GM21360 (cell line): ENCODE results near the gene MICALL1.

ENCODE experiments used
- ATAC-seq: cut with Tn5 transposase; IDR thresholded peaks from one replicate; pipeline ENCODE4 v1.9.1; 2021; ENCODE audit warnings: mild to moderate bottlenecking, moderate library complexity; ENCODE audit not compliant: unreplicated experiment

Gene MICALL1

DNA sequence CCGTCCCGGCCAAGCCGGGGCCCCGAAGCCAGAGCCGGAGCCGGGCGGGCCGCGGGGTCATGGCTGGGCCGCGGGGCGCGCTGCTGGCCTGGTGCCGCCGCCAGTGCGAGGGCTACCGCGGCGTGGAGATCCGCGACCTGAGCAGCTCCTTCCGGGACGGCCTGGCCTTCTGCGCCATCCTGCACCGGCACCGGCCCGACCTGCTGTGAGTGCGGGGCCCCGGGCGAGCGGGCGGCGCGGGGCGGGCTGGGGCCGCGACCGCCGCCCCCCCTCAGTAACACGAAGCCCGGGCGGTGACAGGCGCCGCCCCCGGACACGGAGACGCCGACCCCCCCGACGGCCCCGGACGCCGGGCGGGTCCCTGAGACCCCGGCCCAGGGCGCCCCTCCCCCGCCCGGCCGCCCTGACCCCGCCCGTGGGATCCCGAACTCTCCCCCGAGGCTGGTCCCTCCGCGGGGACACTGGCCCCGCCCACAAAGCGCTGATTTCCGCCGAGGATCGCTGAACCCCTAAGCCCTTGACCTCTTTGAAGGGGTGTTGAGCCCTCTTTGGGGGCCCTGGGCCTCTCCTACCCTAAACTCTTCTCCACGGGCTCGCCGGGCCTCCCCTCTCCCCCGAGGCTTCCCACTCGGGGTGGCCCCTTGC is 389 bp downstream of the MICALL1 start:
- ATAC-seq, result no peak

DNA sequence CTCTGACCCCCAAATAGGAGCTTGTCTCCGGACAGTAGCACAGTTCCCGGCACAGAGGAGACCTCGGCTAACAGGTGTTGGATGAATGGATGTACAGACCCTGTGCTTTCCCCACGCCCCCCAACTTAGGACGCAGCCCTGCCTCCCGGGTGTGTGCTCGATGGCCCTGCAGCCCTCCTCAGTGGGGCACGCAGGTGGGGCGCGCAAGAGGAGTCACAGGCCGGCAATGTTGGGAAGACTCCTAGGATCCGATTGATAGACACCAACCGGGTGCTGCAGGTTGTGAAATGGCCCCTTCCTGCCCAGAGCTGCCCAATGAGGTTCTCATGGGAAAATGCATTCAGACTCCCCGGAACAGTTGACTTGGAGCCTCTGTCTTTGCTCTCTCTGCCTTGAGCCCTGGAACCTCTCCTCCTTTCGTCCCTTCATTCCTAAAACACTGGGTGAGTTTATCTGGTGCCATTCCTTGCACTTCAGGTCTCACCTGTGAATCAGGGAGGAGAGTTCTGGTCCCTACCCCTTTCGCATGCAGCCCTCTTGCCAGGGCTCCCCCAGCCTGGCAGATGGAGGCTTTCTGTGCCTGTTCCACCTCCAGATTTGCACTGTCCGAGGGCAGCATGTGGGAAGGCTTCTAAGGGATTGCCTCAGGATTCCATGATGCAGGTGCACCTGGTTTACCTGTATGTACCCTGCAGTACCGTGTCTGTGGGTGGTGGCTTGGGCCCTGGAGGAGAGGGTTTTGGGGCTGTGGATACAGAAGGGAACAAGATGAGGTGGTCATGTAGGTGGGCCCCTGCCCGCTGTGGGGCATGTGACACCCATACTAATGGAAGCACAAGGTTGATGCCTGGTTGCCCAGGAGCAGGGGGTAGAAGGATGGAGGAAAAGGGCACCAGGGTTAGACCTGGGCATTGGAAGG is 1.2 kb downstream of the MICALL1 start:
- no peak for ATAC-seq

DNA sequence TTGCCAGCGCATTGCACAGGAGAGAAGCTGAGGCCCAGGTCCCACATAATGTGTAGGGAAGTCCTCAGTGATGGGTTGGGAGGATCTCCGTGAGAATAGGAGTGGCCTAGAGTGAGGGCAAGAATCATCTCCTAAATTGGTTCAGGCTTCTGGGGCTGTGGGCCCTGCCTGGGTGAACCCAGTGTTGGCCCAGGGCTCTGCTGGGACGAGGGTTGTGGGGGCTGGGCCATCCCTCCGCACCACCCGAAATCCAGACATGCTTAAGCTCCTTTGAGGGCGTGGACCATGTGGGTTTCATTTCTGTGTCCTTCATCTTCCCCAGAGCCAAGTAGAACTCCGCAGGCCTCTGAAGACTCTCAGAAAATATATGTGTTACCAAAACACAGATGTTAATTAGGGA is 3.7 kb downstream of the MICALL1 start:
- ATAC-seq, result no peak

DNA sequence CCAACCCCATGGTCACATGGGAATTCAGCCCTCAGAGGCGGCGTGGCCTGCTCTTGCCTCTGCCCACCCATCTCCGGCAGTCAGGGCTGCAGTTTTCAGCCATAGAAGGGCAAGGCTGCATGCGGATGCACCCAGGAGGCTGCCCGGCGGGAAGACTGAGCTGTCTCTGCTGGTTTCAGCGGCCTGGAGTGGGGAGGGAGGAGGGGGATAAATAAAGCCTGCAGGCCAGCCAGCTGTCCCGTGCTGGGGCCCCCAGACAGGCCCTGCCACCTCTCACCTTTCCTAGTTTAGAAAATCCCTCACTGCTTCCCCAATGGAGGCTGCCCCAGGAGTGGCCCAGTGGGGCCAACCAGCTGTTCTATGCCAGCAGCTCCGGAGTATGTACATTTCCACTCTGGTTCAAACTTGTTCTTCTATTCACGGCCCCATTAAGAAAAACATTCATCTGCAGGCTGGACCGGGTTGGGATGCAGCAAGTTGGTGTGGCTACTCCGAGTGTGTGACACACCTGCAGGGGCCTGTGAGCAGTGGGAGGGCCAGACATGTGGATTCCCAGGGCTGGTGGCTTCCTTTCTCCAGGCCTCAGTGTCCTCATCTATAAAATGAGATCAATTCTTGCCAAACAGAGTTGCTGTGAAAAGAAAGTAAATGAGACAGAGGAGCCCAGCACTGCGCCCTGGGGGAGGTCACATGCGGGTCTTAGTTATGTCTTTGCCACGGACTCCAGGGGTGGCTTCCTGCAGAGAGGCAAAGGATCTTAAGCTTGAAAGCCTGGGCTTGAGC is 5.0 kb downstream of the MICALL1 start:
- ATAC-seq, result no peak

DNA sequence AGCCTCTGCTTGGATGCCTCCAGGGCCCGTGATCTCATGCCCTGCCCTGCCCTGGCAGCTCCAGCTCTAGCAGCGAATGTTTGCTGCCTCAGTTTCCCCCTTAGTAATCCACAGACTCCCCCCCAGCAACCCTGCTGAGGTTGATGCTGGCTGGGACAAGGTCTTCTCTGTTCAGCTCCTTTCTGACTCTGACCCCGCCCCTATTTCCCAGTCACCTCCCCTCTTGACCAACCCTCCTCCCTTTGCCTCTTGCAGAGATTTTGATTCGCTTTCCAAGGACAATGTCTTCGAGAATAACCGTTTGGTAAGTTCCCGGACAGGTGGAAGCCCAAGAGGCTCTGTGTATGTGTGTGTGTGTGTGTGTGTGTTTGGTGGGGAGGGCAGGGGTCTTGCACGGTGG is 5.6 kb downstream of the MICALL1 start:
- ATAC-seq, result no peak

DNA sequence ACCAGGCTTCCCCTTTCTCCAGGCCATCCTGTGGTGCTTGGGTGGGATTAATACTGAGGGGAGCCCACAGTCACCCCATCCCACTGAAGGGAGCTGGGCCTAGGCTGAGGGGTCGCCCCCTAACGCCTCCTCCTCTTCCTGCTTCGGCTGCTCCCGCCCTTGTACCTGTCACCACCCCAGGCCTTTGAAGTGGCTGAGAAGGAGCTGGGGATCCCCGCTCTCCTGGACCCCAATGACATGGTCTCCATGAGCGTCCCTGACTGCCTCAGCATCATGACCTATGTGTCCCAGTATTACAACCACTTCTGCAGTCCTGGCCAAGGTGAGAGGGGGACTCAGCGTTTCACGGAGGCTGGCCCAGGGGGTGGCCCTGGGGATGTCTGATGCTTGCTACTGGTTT is 6.1 kb downstream of the MICALL1 start:
- ATAC-seq, result no peak

DNA sequence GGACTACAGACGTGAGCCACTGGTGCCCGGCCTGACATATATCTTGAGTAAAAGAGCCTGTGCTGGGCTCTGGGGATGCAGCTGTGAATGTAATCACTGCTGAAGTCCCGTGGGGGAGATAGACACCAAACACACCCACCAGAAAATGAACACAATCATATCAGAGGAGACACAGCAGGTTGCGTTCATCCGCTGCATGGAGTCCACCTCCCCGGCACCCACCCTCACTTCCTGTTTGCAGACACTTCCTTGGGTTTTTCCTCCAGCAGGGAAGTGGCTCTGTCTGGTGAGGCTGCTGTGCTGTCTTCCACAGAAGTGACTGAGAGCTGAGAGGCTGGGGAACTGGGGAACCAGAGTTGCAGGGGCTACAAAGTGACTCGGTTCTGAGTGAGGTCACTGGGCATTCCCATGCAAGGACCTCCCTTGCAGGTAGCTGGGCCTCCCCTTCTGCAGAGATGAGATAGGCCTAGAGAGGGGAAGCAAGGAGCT is 7.2 kb downstream of the MICALL1 start:
- no peak for ATAC-seq

DNA sequence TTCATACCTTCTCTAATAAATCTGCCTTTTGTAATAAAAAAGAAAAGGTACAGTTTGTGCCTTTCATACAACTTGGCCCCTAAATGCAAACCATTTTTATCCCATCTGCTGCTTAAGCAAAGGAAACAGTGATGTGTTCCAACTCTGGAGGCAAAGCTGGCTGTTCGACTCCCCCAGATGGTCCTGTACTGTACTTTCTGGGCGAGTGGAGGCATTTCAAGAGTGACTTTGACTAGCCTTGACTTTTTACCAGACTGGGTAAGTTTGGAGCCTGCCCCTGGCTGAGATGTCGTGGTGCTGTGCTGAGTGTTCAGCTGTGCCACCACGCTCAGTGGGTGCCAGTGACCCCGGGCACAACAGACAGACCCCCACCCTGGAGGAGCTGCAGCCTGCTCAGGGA is 10.2 kb downstream of the MICALL1 start:
- ATAC-seq, result no peak

DNA sequence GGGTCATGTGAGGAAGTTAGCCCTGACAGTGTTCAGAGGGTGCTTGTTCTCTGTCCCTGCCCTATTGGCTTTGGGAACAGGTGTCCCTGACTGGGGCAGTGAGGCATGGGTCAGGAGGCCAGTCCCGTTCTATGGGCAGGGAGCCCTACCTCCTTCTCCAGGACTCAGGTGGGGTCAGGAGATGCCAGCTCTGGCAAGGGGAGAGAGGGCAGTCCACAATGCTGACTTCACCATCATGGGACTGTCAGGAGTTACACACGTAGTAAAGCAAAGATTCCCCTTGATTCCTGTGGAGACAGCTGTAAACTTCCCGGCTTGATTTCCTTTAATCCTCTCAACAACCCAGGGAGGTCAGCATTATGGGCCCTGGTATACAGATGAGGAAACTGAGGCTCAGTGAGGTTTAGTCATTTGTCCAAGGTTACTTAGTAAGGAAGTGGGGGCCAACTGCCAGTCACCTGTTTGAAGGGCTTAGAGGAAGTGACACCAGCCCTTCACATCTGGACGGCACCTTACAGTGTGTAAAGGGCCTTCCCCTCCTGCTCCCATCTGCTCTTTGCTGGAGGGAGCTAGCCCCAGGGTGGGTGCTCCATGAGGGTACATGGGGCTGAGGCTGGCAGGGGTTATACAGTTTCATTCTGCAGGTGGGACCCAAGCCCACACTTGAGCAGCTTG is 11.9 kb downstream of the MICALL1 start:
- no peak for ATAC-seq

DNA sequence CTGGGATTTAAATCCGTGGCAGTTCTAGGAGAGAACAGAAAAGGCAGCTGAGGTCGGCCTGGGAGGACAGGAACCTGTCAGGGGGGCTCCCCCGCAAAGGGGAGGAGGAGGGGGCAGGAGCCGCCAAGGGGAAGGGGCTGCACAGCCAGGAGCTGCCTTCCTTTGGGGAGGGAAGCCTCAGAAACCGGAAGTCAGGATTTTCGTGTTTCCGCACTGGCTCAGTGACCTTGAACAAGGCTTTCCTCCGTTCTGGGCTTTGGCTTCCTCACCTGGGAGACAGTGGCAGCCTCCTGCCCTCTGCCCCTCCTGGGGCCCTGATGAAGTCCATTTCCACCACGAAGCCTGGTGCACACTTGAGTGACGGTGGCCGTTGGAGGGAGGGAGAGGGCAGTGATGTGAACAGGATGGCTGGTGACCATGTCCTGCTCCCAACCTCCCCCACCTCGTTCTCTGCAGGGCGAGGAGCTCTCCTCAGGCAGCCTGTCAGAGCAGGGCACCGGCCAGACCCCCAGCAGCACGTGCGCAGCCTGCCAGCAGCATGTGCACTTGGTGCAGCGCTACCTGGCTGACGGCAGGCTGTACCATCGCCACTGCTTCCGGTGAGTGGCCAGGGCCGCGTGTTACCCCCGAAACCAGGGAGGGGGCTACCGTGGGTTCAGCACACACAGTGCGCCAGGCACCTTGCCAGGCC is 12.6 kb downstream of the MICALL1 start:
- no peak for ATAC-seq

DNA sequence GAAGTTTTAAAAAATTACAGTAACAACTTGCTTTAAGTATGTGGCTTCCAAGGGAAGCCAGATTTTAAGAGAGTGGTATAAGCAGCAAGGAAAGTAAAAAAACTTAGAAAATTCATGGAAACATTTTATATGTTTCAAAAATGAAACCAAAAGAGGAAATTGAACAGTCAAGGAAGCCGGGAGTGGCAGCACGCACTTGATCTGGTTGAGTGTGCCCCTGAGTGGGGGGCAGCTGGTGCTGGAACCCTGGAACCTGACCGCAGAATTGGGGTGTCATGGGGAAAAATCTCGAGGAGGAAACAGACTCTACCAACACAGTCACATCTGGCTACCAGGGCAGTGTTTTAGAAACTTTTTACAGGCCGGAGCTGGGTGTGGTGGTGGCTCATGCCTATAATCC is 14.0 kb downstream of the MICALL1 start:
- no peak for ATAC-seq

DNA sequence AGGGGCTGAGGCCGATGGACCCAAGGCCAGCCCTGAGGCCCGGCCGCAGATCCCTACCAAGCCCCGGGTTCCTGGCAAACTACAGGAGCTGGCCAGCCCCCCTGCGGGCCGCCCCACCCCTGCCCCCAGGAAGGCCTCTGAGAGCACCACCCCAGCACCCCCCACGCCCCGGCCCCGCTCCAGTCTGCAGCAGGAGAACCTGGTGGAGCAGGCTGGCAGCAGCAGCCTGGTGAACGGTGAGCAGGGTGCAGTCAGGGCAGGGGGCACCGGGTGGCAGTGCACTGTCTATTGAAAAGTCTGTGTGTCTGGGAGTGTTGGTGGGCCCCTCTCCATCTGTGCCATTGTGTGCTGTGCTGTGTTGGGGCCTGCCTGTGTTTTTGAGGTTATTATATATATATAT is 16.1 kb downstream of the MICALL1 start:
- no peak for ATAC-seq

DNA sequence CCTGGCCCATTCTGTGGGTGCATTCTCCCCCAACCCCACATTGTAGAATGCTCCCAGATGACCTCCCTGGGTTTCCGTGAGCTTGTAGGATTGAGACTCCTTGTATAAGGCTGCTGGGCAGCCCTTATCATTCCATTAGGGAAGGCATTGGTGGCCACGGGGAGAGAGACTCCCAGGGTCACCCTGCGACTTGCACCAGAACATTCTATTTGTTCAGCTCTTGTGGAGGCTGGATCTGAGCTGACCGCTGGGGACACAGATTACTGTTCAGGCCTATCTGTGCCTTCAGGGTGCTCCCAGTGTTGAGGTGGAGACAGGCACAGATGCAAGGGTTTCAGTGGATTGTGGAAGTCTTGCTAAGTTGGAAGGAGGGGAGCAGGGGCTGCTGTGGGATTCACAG is 17.8 kb downstream of the MICALL1 start:
- ATAC-seq, result no peak

DNA sequence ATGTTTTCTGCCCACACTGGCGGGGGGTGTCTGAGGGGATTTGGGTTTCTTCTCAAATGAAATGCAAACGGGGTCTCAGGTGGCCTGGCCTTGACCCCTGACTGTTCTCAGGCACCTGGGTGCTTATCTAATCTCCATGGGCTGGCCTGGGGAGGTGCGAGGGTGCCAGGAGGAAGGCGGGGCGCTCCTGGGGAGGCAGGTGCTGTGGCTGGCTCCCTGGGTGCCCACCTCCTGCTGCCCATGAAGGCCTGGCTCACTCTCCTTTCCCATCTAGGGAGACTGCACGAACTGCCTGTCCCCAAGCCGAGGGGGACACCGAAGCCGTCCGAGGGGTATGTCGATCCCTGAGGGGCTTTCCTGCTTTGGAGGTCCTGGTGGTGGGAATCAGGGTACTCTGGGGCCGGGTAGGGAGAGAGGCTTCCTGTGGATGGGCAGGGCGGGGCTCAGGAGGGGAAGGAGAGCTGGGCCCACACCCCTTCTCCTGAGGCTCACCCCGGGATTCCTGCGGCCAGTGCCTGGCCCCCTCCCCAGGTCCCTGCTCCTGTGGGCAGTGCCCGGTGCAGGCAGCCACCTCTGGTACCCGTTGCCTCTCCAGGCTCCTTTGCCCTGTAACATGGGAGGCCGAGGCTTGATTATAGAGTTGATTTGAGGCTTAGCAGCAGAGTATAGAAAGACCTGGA is 18.4 kb downstream of the MICALL1 start:
- no peak for ATAC-seq

DNA sequence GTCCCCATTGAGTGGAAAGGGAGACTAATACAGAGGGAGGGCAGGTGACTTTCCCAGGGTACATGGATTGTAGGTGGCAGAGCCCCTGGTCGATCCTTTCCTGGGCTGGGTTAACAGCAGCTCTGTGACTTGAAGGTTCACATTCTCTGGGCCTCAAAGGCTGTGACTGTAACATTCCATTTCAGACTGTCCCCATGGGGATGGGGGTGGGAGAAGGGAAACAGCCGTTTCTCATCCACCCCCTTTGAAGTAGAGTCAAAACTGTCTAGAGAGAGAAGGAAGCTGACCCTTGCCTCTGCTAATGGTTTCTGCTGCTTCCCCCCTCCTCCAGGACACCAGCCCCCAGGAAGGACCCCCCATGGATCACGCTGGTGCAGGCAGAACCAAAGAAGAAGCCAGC is 19.2 kb downstream of the MICALL1 start:
- no peak for ATAC-seq

DNA sequence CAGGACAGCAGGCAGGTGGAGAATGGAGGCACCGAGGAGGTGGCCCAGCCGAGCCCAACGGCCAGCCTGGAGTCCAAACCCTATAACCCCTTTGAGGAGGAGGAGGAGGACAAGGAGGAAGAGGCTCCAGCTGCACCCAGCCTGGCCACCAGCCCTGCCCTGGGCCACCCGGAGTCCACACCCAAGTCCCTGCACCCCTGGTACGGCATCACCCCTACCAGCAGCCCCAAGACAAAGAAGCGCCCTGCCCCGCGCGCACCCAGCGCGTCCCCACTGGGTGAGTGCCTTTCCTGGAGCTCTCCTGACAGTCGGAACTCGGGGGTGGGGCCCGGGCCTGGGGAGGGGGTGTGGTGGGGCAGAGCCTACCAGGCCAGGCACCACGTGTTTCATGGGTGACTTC is 19.7 kb downstream of the MICALL1 start:
- no peak for ATAC-seq

DNA sequence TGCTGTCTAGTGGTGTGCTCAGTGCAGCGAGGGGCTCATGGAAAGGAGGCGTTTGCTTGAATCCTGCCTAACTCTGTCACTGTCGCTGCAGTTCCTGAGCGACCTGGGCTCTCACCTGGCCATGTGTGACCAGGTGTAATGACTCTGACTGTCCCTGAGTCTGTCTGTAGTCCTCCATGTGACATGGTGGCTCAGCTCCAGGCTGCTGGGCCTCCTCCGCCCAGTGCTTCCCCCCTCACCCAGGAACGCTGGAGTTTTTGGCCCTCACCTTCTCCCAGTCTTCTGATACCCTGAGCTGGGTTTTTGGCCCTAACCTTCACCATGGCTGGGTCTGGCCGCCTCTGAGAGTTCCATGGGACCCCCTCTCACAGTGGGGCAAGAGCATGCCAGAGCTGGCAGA is 20.3 kb downstream of the MICALL1 start:
- no peak for ATAC-seq

DNA sequence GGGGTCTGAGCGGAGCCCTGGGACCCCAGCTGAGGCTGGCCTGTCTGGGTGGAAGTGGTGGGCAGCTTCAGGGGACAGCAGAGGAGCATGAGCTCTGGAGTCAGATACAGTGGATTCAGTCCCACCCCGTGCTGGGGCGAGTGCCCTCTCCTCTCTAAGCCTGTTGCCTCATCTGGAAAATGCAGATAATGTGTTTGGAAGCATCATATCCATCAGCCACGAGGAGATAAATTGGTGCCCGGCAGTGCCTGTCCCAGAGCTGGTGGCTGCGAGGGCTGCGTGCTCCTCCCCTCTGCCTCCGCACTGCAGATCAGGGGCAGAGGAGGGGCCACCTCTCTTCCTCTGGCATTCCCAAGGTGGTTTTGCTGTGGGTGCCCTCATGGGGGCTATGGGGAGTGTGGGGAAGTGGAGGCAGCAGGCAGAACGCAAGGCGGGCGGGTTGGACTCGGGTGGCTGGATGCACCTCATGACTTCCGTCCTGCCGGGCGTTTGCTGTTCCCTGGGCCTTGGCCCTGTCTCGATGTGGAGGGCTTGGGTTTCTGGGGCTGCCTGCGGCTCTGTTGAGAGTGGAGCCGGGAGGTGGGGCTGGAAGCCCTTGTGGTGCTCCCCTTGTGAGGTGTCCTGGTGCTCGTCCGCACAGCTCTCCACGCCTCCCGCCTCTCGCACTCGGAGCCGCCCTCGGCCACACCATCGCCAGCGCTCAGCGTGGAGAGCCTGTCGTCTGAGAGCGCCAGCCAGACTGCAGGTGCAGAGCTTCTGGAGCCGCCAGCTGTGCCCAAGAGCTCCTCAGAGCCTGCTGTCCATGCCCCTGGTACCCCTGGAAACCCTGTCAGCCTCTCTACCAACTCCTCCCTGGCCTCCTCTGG is 20.9 kb downstream of the MICALL1 start:
- ATAC-seq, result no peak

DNA sequence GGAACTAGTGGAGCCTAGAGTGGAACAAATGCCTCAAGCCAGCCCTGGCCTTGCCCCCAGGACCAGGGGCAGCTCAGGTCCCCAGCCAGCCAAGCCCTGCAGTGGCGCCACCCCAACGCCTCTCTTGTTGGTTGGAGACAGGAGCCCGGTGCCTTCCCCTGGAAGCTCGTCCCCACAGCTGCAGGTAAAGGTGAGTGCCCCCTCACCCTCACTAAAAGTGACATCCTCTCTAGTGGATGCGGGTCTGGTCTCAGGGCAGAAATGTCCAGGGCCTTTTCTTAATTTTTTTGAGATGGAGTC is 21.5 kb downstream of the MICALL1 start:
- no peak for ATAC-seq
